HPDE6-E6E7 (cell line): Measurements from ENCODE around the gene PYHIN1.
A peak's percentile ranks its signal among the peaks of the same experiment; 100 is the strongest.

Experiments
- DNase-seq: peaks from one replicate; pipeline ENCODE4 v3.0.0; 2011; ENCODE audit warnings: missing footprints; ENCODE audit errors: extremely low spot score

The PYHIN1 gene

GRCh38 chr1:159014003-159014571 is 82.7 kb downstream of the PYHIN1 start:
- DNase-seq = no peak

- DNase-seq = no peak
Measured at GRCh38 chr1:159014851-159015250, 83.5 kb downstream of the PYHIN1 start.

- DNase-seq = peak; percentile 82
Measured at GRCh38 chr1:159015440-159015909, 84.1 kb downstream of the PYHIN1 start.

- DNase-seq = no peak
Measured at GRCh38 chr1:159023723-159024122, 92.4 kb downstream of the PYHIN1 start.

- no peak for DNase-seq
Measured at GRCh38 chr1:159025043-159025442, 93.7 kb downstream of the PYHIN1 start.
